ENCODE results near the gene ANKRD40CL.

GRCh38 chr17:50785126-50785525 is 17.8 kb upstream of the ANKRD40CL start:
- TF ChIP-seq CTCF (IDR thresholded peaks at IDR 0.05) (no peak), EZH2phosphoT487 (IDR thresholded peaks at IDR 0.05) (no peak)

Measured in neural progenitor cell (in vitro differentiated cells).